Heart left ventricle (tissue), 16 donors: ENCODE measurements around the gene LITAF. TPM values are rescaled to one million over a fixed set of nuclear protein-coding genes. Genes with fewer than 3 reads are reported as not detected.

ENCODE experiments used
- ATAC-seq, 4 donors: fragments of 200-7000 bp; cut with Tn5 transposase; one replicate each; pipeline ENCODE4 v1.9.1; 2020 to 2022; ENCODE audit warnings: moderate library complexity in 4 of 4, mild to moderate bottlenecking in 3 of 4, moderate number of reproducible peaks in 1 of 4
- DNase-seq, 5 donors: peaks; one replicate each; pipeline ENCODE4 v3.0.0-alpha.2; 2020
- H3K27ac ChIP-seq, 12 donors: fragments of 200-600 bp; sonication (generic) in 4 of 12; one replicate each; pipeline versions ENCODE4 v1.5.0 to v1.8.0; 2016 to 2022; ENCODE audit warnings: mild to moderate bottlenecking in 2 of 12
- H3K27me3 ChIP-seq, 9 donors: fragments of 200-600 bp; sonication (generic) in 2 of 9; one replicate each; pipeline versions ENCODE4 v1.5.1 to v1.8.0; 2016 to 2022; ENCODE audit warnings: mild to moderate bottlenecking in 3 of 9
- H3K36me3 ChIP-seq, 9 donors: fragments of 200-600 bp; sonication (generic) in 2 of 9; one replicate each; pipeline versions ENCODE4 v1.5.0 to v1.8.0; 2018 to 2022; ENCODE audit warnings: mild to moderate bottlenecking in 2 of 9
- H3K4me1 ChIP-seq, 12 donors: fragments of 200-600 bp; sonication (generic) in 4 of 12; one replicate each; pipeline versions ENCODE4 v1.5.0 to v1.8.0; 2016 to 2022; ENCODE audit warnings: mild to moderate bottlenecking in 3 of 12
- H3K4me3 ChIP-seq, 12 donors: fragments of 200-600 bp; sonication (generic) in 4 of 12; one replicate each; pipeline versions ENCODE4 v1.5.0 to v1.8.0; 2017 to 2022; ENCODE audit warnings: mild to moderate bottlenecking in 9 of 12, moderate library complexity in 4 of 12
- H3K9me3 ChIP-seq, 12 donors: fragments of 200-600 bp; sonication (generic) in 4 of 12; one replicate each; pipeline versions ENCODE4 v1.5.0 to v1.8.0; 2016 to 2022; ENCODE audit warnings: mild to moderate bottlenecking in 1 of 12
- CTCF ChIP-seq, 12 donors: fragments of 200-600 bp; sonication (generic) in 4 of 12; IDR thresholded peaks; one replicate each; pipeline versions ENCODE4 v1.5.0 to v1.8.0; 2018 to 2022; ENCODE audit warnings: antibody characterized with exemption in 12 of 12, mild to moderate bottlenecking in 5 of 12
- POLR2A ChIP-seq, 2 donors: fragments of 450-650 bp; IDR thresholded peaks; one replicate each; pipeline ENCODE4 v1.6.1; 2017; ENCODE audit warnings: antibody characterized with exemption in 2 of 2, mild to moderate bottlenecking in 2 of 2, moderate library complexity in 2 of 2
- WGBS, 4 donors: extraction: QIAGEN DNeasy Blood & Tissue Kit in 2 of 4; methylation state at CpG; one replicate each; pipeline versions ENCODE4 v1.1.5 to v1.1.7; 2013 to 2018; 5-methylcytosine and 5-hydroxymethylcytosine counted together
- intact Hi-C, 10 donors: fragments of 100-400 bp; cut with DNase I; formaldehyde crosslinking; loops; one replicate each; pipeline versions ENCODE4 v1.11.1 to v1.14.2; 2022
- polyA plus RNA-seq, 2 donors: library from polyadenylated mRNA; stranded (reverse); fragments of 200-250 nt; gene quantifications; one replicate each; pipeline ENCODE4 v1.2.3, GENCODE V29; 2013
- total RNA-seq, 9 donors: library from RNA; depleted of rRNA in 2 of 9; stranded (reverse); fragments of >200 nt in 2 of 9; fragmentation: NEBNext Ultra II Directional in 3 of 9; extraction: Animal tissue kit (Norgen Biotek cat#: 25700) in 3 of 9; gene quantifications; one replicate each; pipeline versions ENCODE4 v1.1.0 to v1.2.4, GENCODE V29; 2016 to 2023
- donor health status: ischemic (EF 13 %, LVEDD 7.1; RV severe dilation, severe dysfunction).
- donor health status: healthy with polysubstance abuse.
- donor health status: DM: no; HTN: yes; CAD: no.
- donor health status: DM: no; HTN: no; CAD: no.
- donor health status: ischemic (EF 25% LVEDD 6.9; RV normal size, moderate dysfunction).
- donor health status: ischemic (EF 25% LVEDD 5.7; RV mildly dilated, moderate dysfunction).
- donor health status: healthy.
- donor health status: DM: yes; HTN: yes; CAD: no.
- donor health status: ischemic (EF 35%, LVEDD 5.7; RV mildly dilated, moderate dysfunction).
- donor health status: nonischemic (EF 11% LVEDD 7.7; RV severe dilation, severe dysfunction).
- donor health status: DM: yes; HTN: yes; CAD: no.
- donor health status: PGD.
- donor health status: ischemic (EF 29% LVEDD 5.4; RV normal size, mild dysfunction).
- donor health status: nonischemic (EF 23%, LVEDD 6.1; RV moderate dilation, normal function).

The LITAF gene
- total and polyA plus RNA-seq, 11 donors, result 12.2 to 133 (median 46.5) TPM

- TF ChIP-seq POLR2A (IDR thresholded peaks at IDR 0.05) (no peak), CTCF (IDR thresholded peaks at IDR 0.05) (no peak)
- Histone ChIP-seq H3K4me1 (peaks cover 0 to 8% (median 0%) of the 10 kb centered on the region in 12 donors), H3K36me3 (peaks cover 0 to 5% (median 0%) of the 10 kb centered on the region in 9 donors), H3K4me3 (no peak overlapping the region), H3K27ac (no peak overlapping the region), H3K27me3 (no peaks in the 10 kb centered on the region), H3K9me3 (no peaks in the 10 kb centered on the region)
- WGBS, 4 donors, result 58 to 69% (median 68%) methylated on average over 9 of the region's 9 CpGs
- intact Hi-C loops, result no loop called here
- peak in 1 of 5 donors; percentile 5 for DNase-seq
- no peak for ATAC-seq
Measured at GRCh38 chr16:11542069-11542744, 44.5 kb downstream of the LITAF start.

- Histone ChIP-seq H3K27ac (no peak overlapping the region), H3K4me1 (peaks cover 0 to 8% (median 0%) of the 10 kb centered on the region in 12 donors), H3K36me3 (no peaks in the 10 kb centered on the region), H3K27me3 (no peaks in the 10 kb centered on the region), H3K4me3 (no peak overlapping the region), H3K9me3 (no peaks in the 10 kb centered on the region)
- 54 to 80% (median 68%) methylated on average over 4 of the region's 4 CpGs for WGBS, 4 donors
- DNase-seq, result no peak
- intact Hi-C loops, result loop anchor here in 6 of 10 donors (10.0 kb wide), 3 partner anchors 85 to 275 kb away; no protein-coding TSS in a partner anchor
- TF ChIP-seq CTCF (IDR thresholded peaks at IDR 0.05), result no peak
- TF ChIP-seq POLR2A (IDR thresholded peaks at IDR 0.05), result no peak
- ATAC-seq, result no peak
Measured at GRCh38 chr16:11539641-11540050, 47.1 kb downstream of the LITAF start.

GRCh38 chr16:11538880-11539279 lies 47.8 kb downstream of the LITAF start:
- Histone ChIP-seq H3K4me1 (peaks cover 0 to 8% (median 0%) of the 10 kb centered on the region in 12 donors), H3K4me3 (no peak overlapping the region), H3K27ac (no peak overlapping the region), H3K9me3 (no peaks in the 10 kb centered on the region), H3K36me3 (no peaks in the 10 kb centered on the region), H3K27me3 (no peaks in the 10 kb centered on the region)
- WGBS, 4 donors, result 62 to 79% (median 78%) methylated on average over 6 to 9 of the region's 9 CpGs
- TF ChIP-seq POLR2A (IDR thresholded peaks at IDR 0.05) (no peak), CTCF (IDR thresholded peaks at IDR 0.05) (no peak)
- ATAC-seq (no peak), DNase-seq (peak in 1 of 5 donors; percentile 19)
- intact Hi-C loops, result loop anchor here in 6 of 10 donors (10.0 kb wide), 3 partner anchors 86 to 276 kb away; no protein-coding TSS in a partner anchor

GRCh38 chr16:11536104-11536866 lies 50.4 kb downstream of the LITAF start:
- TF ChIP-seq POLR2A (IDR thresholded peaks at IDR 0.05) (no peak), CTCF (IDR thresholded peaks at IDR 0.05) (no peak)
- no peak for ATAC-seq
- no peaks in the 10 kb centered on the region for H3K9me3 ChIP-seq
- no peak overlapping the region for H3K4me3 ChIP-seq
- no peaks in the 10 kb centered on the region for H3K36me3 ChIP-seq
- intact Hi-C loops, result loop anchor here in 6 of 10 donors (10.0 kb wide), 3 partner anchors 89 to 279 kb away; no protein-coding TSS in a partner anchor
- H3K27ac ChIP-seq, result no peak overlapping the region
- no peak for DNase-seq
- H3K4me1 ChIP-seq, result peaks cover 0 to 8% (median 0%) of the 10 kb centered on the region in 12 donors
- WGBS, 4 donors, result 90 to 92% (median 90%) methylated on average over 15 of the region's 15 CpGs
- no peaks in the 10 kb centered on the region for H3K27me3 ChIP-seq
